Gastrocnemius medialis (tissue), 4 donors: ENCODE measurements around the gene ERC1.

Source experiments
- POLR2A ChIP-seq, 2 donors: fragments of 450-650 bp; IDR thresholded peaks; one replicate each; pipeline ENCODE4 v1.6.1; 2017; ENCODE audit warnings: antibody characterized with exemption in 2 of 2, mild to moderate bottlenecking in 2 of 2, moderate library complexity in 2 of 2
- TF ChIP-seq, protein P1 (sequence below), 5 experiments: fragments of 450-650 bp in 3 of 5; fragments of 200-600 bp in 2 of 5; sonication (generic) in 2 of 5; IDR thresholded peaks in 4 of 5; conservative IDR thresholded peaks in 1 of 5; 1 replicate in 4 of 5; 2 replicates in 1 of 5; pipeline ENCODE4 v1.5.1; 2016 to 2019; ENCODE audit warnings: antibody characterized with exemption in 5 of 5, mild to moderate bottlenecking in 3 of 5, moderate library complexity in 3 of 5

DNA sequence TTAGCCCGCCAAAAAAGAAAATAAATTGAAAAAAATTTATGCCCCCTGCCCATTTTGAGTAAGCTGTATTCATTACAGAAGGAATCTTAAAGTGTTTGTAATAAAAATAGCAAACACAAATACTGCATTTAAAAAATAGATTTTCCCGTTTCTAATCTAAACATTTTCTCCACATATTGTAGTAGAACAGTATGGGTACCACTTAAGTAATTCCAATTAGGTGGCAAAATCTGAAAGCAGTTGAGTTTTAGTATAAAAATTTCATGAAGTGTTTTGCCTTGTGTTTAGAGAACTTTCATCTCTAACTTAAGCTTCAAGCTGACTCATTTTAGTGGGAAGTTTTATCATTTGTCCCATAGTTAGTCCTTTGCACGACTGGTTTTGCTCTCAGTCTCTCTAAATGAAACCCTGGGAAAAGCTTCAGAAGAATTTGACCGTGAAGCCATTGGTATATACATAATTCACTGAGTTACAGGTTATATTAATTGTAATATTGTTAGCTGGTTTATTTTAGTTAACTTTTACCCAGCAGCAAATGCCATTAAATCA, 214.6 kb downstream of the ERC1 start:
- TF ChIP-seq, protein P1, sequence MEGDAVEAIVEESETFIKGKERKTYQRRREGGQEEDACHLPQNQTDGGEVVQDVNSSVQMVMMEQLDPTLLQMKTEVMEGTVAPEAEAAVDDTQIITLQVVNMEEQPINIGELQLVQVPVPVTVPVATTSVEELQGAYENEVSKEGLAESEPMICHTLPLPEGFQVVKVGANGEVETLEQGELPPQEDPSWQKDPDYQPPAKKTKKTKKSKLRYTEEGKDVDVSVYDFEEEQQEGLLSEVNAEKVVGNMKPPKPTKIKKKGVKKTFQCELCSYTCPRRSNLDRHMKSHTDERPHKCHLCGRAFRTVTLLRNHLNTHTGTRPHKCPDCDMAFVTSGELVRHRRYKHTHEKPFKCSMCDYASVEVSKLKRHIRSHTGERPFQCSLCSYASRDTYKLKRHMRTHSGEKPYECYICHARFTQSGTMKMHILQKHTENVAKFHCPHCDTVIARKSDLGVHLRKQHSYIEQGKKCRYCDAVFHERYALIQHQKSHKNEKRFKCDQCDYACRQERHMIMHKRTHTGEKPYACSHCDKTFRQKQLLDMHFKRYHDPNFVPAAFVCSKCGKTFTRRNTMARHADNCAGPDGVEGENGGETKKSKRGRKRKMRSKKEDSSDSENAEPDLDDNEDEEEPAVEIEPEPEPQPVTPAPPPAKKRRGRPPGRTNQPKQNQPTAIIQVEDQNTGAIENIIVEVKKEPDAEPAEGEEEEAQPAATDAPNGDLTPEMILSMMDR (IDR thresholded peaks at IDR 0.05 in 4 of 5, conservative IDR thresholded peaks at IDR 0.05 in 1 of 5): no peak
- no peak for TF ChIP-seq POLR2A (IDR thresholded peaks at IDR 0.05)
